Neural progenitor cell (in vitro differentiated cells): Measurements from ENCODE around the gene MEGF9. TPM values are rescaled to one million over a fixed set of nuclear protein-coding genes. Genes with fewer than 3 reads are reported as not detected.

Source experiments
- DNase-seq: peaks from one replicate; pipeline ENCODE4 v3.0.0-alpha.2; 2016; ENCODE audit warnings: low spot score
- H2AFZ ChIP-seq: fragments of 200-600 bp; sonication (generic); replicated peaks from 2 replicates; pipeline ENCODE4 v1.6.1; 2016; ENCODE audit warnings: antibody characterized with exemption
- H3F3A ChIP-seq: fragments of 200-600 bp; sonication (generic); 2 replicates; pipeline ENCODE4 v1.6.1; 2016; ENCODE audit warnings: antibody characterized with exemption, low read depth
- H3K27ac ChIP-seq: fragments of 200-600 bp; sonication (generic); 2 replicates; pipeline ENCODE4 v1.5.1; 2016; ENCODE audit warnings: mild to moderate bottlenecking
- H3K27me3 ChIP-seq: fragments of 200-600 bp; sonication (generic); 2 replicates; pipeline ENCODE4 v1.6.1; 2016; ENCODE audit warnings: mild to moderate bottlenecking, moderate library complexity
- H3K36me3 ChIP-seq: fragments of 200-600 bp; sonication (generic); 2 replicates; pipeline ENCODE4 v1.5.1; 2016
- H3K4me1 ChIP-seq: fragments of 200-600 bp; sonication (generic); 2 replicates; pipeline ENCODE4 v1.6.1; 2016; ENCODE audit warnings: mixed run types
- H3K4me2 ChIP-seq: fragments of 200-600 bp; sonication (generic); 2 replicates; pipeline ENCODE4 v1.6.1; 2016
- H3K4me3 ChIP-seq: fragments of 200-600 bp; sonication (generic); 2 replicates; pipeline ENCODE4 v1.5.1; 2016
- H3K79me2 ChIP-seq: fragments of 200-600 bp; sonication (generic); 2 replicates; pipeline ENCODE4 v1.6.1; 2016; ENCODE audit warnings: low read depth
- H3K9ac ChIP-seq: fragments of 200-600 bp; sonication (generic); 2 replicates; pipeline ENCODE4 v1.6.1; 2016
- H3K9me3 ChIP-seq: fragments of 200-600 bp; sonication (generic); 2 replicates; pipeline ENCODE4 v1.5.1; 2016; ENCODE audit warnings: low read depth
- H4K20me1 ChIP-seq: fragments of 200-600 bp; sonication (generic); 2 replicates; pipeline ENCODE4 v1.6.1; 2016; ENCODE audit warnings: low read depth
- H3K27ac Mint-ChIP-seq: 3 replicates; pipeline ENCODE4 v1.8.0; 2021; ENCODE audit warnings: mixed read lengths
- H3K27me3 Mint-ChIP-seq: 2 replicates; pipeline ENCODE4 v1.8.0; 2022; ENCODE audit warnings: low read depth, mild to moderate bottlenecking, inconsistent platforms, moderate library complexity, mixed read lengths; ENCODE audit not compliant: insufficient read depth
- H3K36me3 Mint-ChIP-seq: 3 replicates; pipeline ENCODE4 v1.8.0; 2021; ENCODE audit warnings: mixed read lengths
- H3K4me1 Mint-ChIP-seq: 3 replicates; pipeline ENCODE4 v1.8.0; 2021; ENCODE audit warnings: mixed read lengths
- H3K4me3 Mint-ChIP-seq: 3 replicates; pipeline ENCODE4 v1.8.0; 2021; ENCODE audit warnings: mild to moderate bottlenecking, moderate library complexity, mixed read lengths
- H3K9me3 Mint-ChIP-seq: 3 replicates; pipeline ENCODE4 v1.8.0; 2020; ENCODE audit warnings: mixed read lengths
- EZH2 ChIP-seq: fragments of 200-600 bp; sonication (generic); IDR thresholded peaks from 2 replicates; pipeline ENCODE4 v1.6.1; 2017; ENCODE audit warnings: antibody characterized with exemption, mild to moderate bottlenecking, moderate library complexity
- EZH2phosphoT487 ChIP-seq: fragments of 200-600 bp; sonication (generic); IDR thresholded peaks from 2 replicates; pipeline ENCODE4 v1.6.1; 2017; ENCODE audit warnings: antibody characterized with exemption
- total RNA-seq: library from RNA; depleted of rRNA; stranded (reverse); fragments of >200 nt; gene quantifications from 2 replicates; pipeline ENCODE4 v1.2.3, GENCODE V29; 2015; ENCODE audit warnings: low replicate concordance
- TF ChIP-seq, protein P1 (sequence below): fragments of 200-600 bp; sonication (generic); IDR thresholded peaks from 2 replicates; pipeline ENCODE4 v1.5.1; 2017; ENCODE audit warnings: antibody characterized with exemption, mild to moderate bottlenecking

Gene MEGF9
- total RNA-seq, 1 donor from 2014 or later: 6.2 TPM

GRCh38 chr9:120662513-120662912 lies 51.8 kb downstream of the MEGF9 start:
- Mint-ChIP-seq H3K9me3 (peaks cover 3% of the 10 kb centered on the region), H3K4me1 (peaks cover 19% of the 10 kb centered on the region), H3K36me3 (peaks cover 6% of the 10 kb centered on the region), H3K27me3 (no peaks in the 10 kb centered on the region), H3K4me3 (no peak overlapping the region), H3K27ac (no peak overlapping the region)
- DNase-seq: no peak
- Histone ChIP-seq H3K79me2 (no peaks in the 10 kb centered on the region), H3K9ac (no peak overlapping the region), H3K4me2 (no peak overlapping the region), H3K4me1 (peaks cover 11% of the 10 kb centered on the region), H2AFZ (no peak overlapping the region), H3K27me3 (no peaks in the 10 kb centered on the region), H3K36me3 (no peaks in the 10 kb centered on the region), H3K4me3 (no peak overlapping the region), H3K27ac (no peak overlapping the region), H3K9me3 (no peaks in the 10 kb centered on the region), H3F3A (no peaks in the 10 kb centered on the region), H4K20me1 (no peaks in the 10 kb centered on the region)
- TF ChIP-seq, protein P1, sequence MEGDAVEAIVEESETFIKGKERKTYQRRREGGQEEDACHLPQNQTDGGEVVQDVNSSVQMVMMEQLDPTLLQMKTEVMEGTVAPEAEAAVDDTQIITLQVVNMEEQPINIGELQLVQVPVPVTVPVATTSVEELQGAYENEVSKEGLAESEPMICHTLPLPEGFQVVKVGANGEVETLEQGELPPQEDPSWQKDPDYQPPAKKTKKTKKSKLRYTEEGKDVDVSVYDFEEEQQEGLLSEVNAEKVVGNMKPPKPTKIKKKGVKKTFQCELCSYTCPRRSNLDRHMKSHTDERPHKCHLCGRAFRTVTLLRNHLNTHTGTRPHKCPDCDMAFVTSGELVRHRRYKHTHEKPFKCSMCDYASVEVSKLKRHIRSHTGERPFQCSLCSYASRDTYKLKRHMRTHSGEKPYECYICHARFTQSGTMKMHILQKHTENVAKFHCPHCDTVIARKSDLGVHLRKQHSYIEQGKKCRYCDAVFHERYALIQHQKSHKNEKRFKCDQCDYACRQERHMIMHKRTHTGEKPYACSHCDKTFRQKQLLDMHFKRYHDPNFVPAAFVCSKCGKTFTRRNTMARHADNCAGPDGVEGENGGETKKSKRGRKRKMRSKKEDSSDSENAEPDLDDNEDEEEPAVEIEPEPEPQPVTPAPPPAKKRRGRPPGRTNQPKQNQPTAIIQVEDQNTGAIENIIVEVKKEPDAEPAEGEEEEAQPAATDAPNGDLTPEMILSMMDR: no peak
- no peak for TF ChIP-seq EZH2
- TF ChIP-seq EZH2phosphoT487: no peak

GRCh38 chr9:120659676-120660075 lies 54.6 kb downstream of the MEGF9 start:
- no peak overlapping the region for H3K9ac ChIP-seq
- H3K9me3 ChIP-seq: no peaks in the 10 kb centered on the region
- H3K9me3 Mint-ChIP-seq: no peaks in the 10 kb centered on the region
- H3K4me1 Mint-ChIP-seq: peaks cover 18% of the 10 kb centered on the region
- DNase-seq: no peak
- no peak for TF ChIP-seq EZH2
- TF ChIP-seq EZH2phosphoT487: no peak
- TF ChIP-seq, protein P1: no peak
- H4K20me1 ChIP-seq: no peaks in the 10 kb centered on the region
- no peaks in the 10 kb centered on the region for H3K36me3 ChIP-seq
- H3K4me2 ChIP-seq: no peak overlapping the region
- no peaks in the 10 kb centered on the region for H3F3A ChIP-seq
- H3K27ac Mint-ChIP-seq: no peak overlapping the region
- no peak overlapping the region for H3K27ac ChIP-seq
- peaks cover 2% of the 10 kb centered on the region for H3K36me3 Mint-ChIP-seq
- no peak overlapping the region for H2AFZ ChIP-seq
- H3K4me3 Mint-ChIP-seq: no peak overlapping the region
- no peak overlapping the region for H3K4me3 ChIP-seq
- no peaks in the 10 kb centered on the region for H3K79me2 ChIP-seq
- peaks cover 11% of the 10 kb centered on the region for H3K4me1 ChIP-seq
- H3K27me3 ChIP-seq: no peaks in the 10 kb centered on the region
- no peaks in the 10 kb centered on the region for H3K27me3 Mint-ChIP-seq

GRCh38 chr9:120659209-120659608 lies 55.1 kb downstream of the MEGF9 start:
- Histone ChIP-seq H3K4me2 (no peak overlapping the region), H2AFZ (no peak overlapping the region), H3K36me3 (no peaks in the 10 kb centered on the region), H3K27me3 (no peaks in the 10 kb centered on the region), H3F3A (no peaks in the 10 kb centered on the region), H3K9ac (no peak overlapping the region), H3K79me2 (no peaks in the 10 kb centered on the region), H3K4me3 (no peak overlapping the region), H3K4me1 (peaks cover 11% of the 10 kb centered on the region), H3K9me3 (no peaks in the 10 kb centered on the region), H4K20me1 (no peaks in the 10 kb centered on the region), H3K27ac (no peak overlapping the region)
- H3K4me3 Mint-ChIP-seq: no peak overlapping the region
- H3K27me3 Mint-ChIP-seq: no peaks in the 10 kb centered on the region
- H3K36me3 Mint-ChIP-seq: peaks cover 2% of the 10 kb centered on the region
- H3K4me1 Mint-ChIP-seq: peaks cover 13% of the 10 kb centered on the region
- H3K9me3 Mint-ChIP-seq: no peaks in the 10 kb centered on the region
- TF ChIP-seq EZH2phosphoT487 (no peak), EZH2 (no peak)
- H3K27ac Mint-ChIP-seq: no peak overlapping the region
- no peak for DNase-seq

DNA sequence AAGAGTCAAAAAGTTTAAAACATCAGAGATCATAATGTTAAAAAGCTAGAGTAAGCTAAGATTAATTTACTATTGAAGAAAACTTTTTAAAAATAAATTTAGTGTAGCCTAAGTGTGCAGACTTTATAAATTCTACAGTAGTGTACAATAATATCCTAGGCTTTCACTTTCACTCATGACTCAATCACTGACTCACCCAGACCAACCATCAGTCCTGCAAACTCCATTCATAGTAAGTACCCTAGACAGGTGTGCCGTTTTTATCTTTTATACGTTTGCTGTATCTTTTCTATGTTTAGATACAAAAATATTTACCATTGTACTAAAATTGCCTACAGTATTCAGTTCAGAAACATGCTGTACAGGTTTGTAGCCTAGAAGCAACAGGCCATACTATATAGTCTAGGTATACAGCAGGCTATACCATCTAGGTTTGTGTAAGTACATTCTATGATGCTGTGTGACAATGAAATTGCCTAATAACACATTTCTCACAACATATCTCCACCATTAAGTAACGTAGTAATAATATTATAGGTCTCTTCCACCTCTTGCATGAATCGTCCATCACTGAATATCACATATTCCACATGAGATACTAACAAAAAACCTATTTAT lies 59.2 kb downstream of the MEGF9 start:
- peaks cover 2% of the 10 kb centered on the region for H3K36me3 Mint-ChIP-seq
- Histone ChIP-seq H3K4me2 (no peak overlapping the region), H3K79me2 (no peaks in the 10 kb centered on the region), H3K36me3 (no peaks in the 10 kb centered on the region), H3K9me3 (no peaks in the 10 kb centered on the region), H3K4me3 (no peak overlapping the region), H3K9ac (no peak overlapping the region), H3F3A (no peaks in the 10 kb centered on the region), H2AFZ (no peak overlapping the region), H3K27ac (no peak overlapping the region), H3K4me1 (no peaks in the 10 kb centered on the region), H3K27me3 (no peaks in the 10 kb centered on the region), H4K20me1 (no peaks in the 10 kb centered on the region)
- TF ChIP-seq EZH2 (no peak), EZH2phosphoT487 (no peak)
- TF ChIP-seq, protein P1: no peak
- no peak overlapping the region for H3K27ac Mint-ChIP-seq
- no peak overlapping the region for H3K4me3 Mint-ChIP-seq
- H3K4me1 Mint-ChIP-seq: peaks cover 3% of the 10 kb centered on the region
- no peak for DNase-seq
- no peaks in the 10 kb centered on the region for H3K9me3 Mint-ChIP-seq
- H3K27me3 Mint-ChIP-seq: peaks cover 2% of the 10 kb centered on the region
